OCI-LY7 (cell line): ENCODE data around the gene TMCO1.
"Not testable (repeated sequence)": the region's sequence is repeated elsewhere in the genome, so short reads cannot be mapped to it uniquely, and the experiment has no call there.

Experiments
- EZH2phosphoT487 ChIP-seq: fragments of 200-600 bp; sonication (generic); IDR thresholded peaks from 2 replicates; pipeline ENCODE4 v1.6.1; 2018; ENCODE audit warnings: low read depth, borderline replicate concordance, mild to moderate bottlenecking, mixed run types, antibody characterized with exemption, low read length, moderate library complexity, mixed read lengths
- TF ChIP-seq, protein P1 (sequence below): fragments of 200-600 bp; sonication (generic); conservative IDR thresholded peaks from 2 replicates; pipeline ENCODE4 v1.5.1; 2014; ENCODE audit warnings: mild to moderate bottlenecking, antibody characterized with exemption, low read length, moderate library complexity, mixed read lengths

DNA sequence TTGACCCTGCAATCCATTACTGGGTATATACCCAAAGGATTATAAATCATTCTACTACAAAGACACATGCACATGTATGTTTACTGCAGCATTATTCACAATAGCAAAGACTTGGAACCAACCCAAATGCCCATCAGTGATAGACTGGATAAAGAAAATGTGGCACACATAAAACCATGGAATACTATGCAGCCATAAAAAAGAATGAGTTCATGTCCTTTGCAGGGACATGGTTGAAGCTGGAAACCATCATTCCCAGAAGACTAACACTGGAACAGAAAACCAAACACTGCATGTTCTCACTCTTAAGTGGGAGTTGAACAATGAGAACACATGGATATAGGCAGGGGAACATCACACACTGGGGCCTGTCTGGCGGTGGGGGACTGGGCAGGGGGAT lies 35.8 kb upstream of the TMCO1 start:
- TF ChIP-seq, protein P1, sequence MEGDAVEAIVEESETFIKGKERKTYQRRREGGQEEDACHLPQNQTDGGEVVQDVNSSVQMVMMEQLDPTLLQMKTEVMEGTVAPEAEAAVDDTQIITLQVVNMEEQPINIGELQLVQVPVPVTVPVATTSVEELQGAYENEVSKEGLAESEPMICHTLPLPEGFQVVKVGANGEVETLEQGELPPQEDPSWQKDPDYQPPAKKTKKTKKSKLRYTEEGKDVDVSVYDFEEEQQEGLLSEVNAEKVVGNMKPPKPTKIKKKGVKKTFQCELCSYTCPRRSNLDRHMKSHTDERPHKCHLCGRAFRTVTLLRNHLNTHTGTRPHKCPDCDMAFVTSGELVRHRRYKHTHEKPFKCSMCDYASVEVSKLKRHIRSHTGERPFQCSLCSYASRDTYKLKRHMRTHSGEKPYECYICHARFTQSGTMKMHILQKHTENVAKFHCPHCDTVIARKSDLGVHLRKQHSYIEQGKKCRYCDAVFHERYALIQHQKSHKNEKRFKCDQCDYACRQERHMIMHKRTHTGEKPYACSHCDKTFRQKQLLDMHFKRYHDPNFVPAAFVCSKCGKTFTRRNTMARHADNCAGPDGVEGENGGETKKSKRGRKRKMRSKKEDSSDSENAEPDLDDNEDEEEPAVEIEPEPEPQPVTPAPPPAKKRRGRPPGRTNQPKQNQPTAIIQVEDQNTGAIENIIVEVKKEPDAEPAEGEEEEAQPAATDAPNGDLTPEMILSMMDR = not testable (repeated sequence)
- TF ChIP-seq EZH2phosphoT487 = not testable (repeated sequence)
